ENCODE data around the gene MARCHF2.

The MARCHF2 gene

GRCh38 chr19:8459520-8460270, 46.6 kb downstream of the MARCHF2 start:
- H3K9me3 ChIP-seq (ENCODE audit: control insufficient read depth, insufficient read depth, low read length): no peaks in the 10 kb centered on the region
- peaks cover 97% of the 10 kb centered on the region for H3K79me2 ChIP-seq (ENCODE audit: control insufficient read depth, low read length)
- no peak overlapping the region for H3K4me2 ChIP-seq (ENCODE audit: low read length)
- TF ChIP-seq EZH2phosphoT487 (IDR thresholded peaks at IDR 0.05; ENCODE audit: borderline replicate concordance, low read length) (no peak), CTCF (IDR thresholded peaks at IDR 0.05; ENCODE audit: low read depth, low read length, poor library complexity, severe bottlenecking) (no peak)
- H3K9me2 ChIP-seq (replicated peaks; ENCODE audit: control insufficient read depth, low read length): no peaks in the 10 kb centered on the region
- no peaks in the 10 kb centered on the region for H3F3A ChIP-seq (ENCODE audit: control insufficient read depth, insufficient read depth)
- peaks cover 39% of the 10 kb centered on the region; the same call in 1 of the 2 replicates for H4K20me1 ChIP-seq (ENCODE audit: control insufficient read depth, insufficient read depth, low read depth, low read length)
- no peak overlapping the region for H3K4me3 ChIP-seq (ENCODE audit: low read length)
- no peaks in the 10 kb centered on the region for H3K27me3 ChIP-seq (ENCODE audit: control insufficient read depth, low read length)
- peaks cover 12% of the 10 kb centered on the region for H3K4me1 ChIP-seq (ENCODE audit: control insufficient read depth, low read length)
- peaks cover 100% of the 10 kb centered on the region for H3K36me3 ChIP-seq (ENCODE audit: control insufficient read depth, low read length)
- no peak overlapping the region for H3K27ac ChIP-seq (ENCODE audit: low read depth, low read length)

GRCh38 chr19:8460516-8461298, 47.6 kb downstream of the MARCHF2 start:
- Histone ChIP-seq H3K79me2 (ENCODE audit: control insufficient read depth, low read length) (peaks cover 97% of the 10 kb centered on the region), H3K4me2 (ENCODE audit: low read length) (no peak overlapping the region), H3K27me3 (ENCODE audit: control insufficient read depth, low read length) (no peaks in the 10 kb centered on the region), H3K9me2 (replicated peaks; ENCODE audit: control insufficient read depth, low read length) (no peaks in the 10 kb centered on the region), H3F3A (ENCODE audit: control insufficient read depth, insufficient read depth) (0 out of 2 replicates have a peak, but pooled peaks cover 2% of the 10 kb centered on the region), H3K9me3 (ENCODE audit: control insufficient read depth, insufficient read depth, low read length) (no peaks in the 10 kb centered on the region), H3K4me3 (ENCODE audit: low read length) (no peak overlapping the region), H4K20me1 (ENCODE audit: control insufficient read depth, insufficient read depth, low read depth, low read length) (peaks cover 42% of the 10 kb centered on the region), H3K27ac (ENCODE audit: low read depth, low read length) (no peak overlapping the region), H3K4me1 (ENCODE audit: control insufficient read depth, low read length) (peaks cover 12% of the 10 kb centered on the region), H3K36me3 (ENCODE audit: control insufficient read depth, low read length) (peaks cover 100% of the 10 kb centered on the region)
- TF ChIP-seq CTCF (IDR thresholded peaks at IDR 0.05; ENCODE audit: low read depth, low read length, poor library complexity, severe bottlenecking) (no peak), EZH2phosphoT487 (IDR thresholded peaks at IDR 0.05; ENCODE audit: borderline replicate concordance, low read length) (no peak)

GRCh38 chr19:8461376-8461775, 48.3 kb downstream of the MARCHF2 start:
- H3K4me3 ChIP-seq (ENCODE audit: low read length): no peak overlapping the region
- no peak for TF ChIP-seq CTCF (IDR thresholded peaks at IDR 0.05; ENCODE audit: low read depth, low read length, poor library complexity, severe bottlenecking)
- TF ChIP-seq EZH2phosphoT487 (IDR thresholded peaks at IDR 0.05; ENCODE audit: borderline replicate concordance, low read length): no peak
- H3K9me2 ChIP-seq (replicated peaks; ENCODE audit: control insufficient read depth, low read length): no peaks in the 10 kb centered on the region
- H3K4me2 ChIP-seq (ENCODE audit: low read length): no peak overlapping the region
- H3K9me3 ChIP-seq (ENCODE audit: control insufficient read depth, insufficient read depth, low read length): no peaks in the 10 kb centered on the region
- H4K20me1 ChIP-seq (ENCODE audit: control insufficient read depth, insufficient read depth, low read depth, low read length): peaks cover 37% of the 10 kb centered on the region
- H3K36me3 ChIP-seq (ENCODE audit: control insufficient read depth, low read length): peaks cover 100% of the 10 kb centered on the region
- no peak overlapping the region for H3K27ac ChIP-seq (ENCODE audit: low read depth, low read length)
- peaks cover 97% of the 10 kb centered on the region for H3K79me2 ChIP-seq (ENCODE audit: control insufficient read depth, low read length)
- H3K27me3 ChIP-seq (ENCODE audit: control insufficient read depth, low read length): no peaks in the 10 kb centered on the region
- H3K4me1 ChIP-seq (ENCODE audit: control insufficient read depth, low read length): peaks cover 12% of the 10 kb centered on the region
- 0 out of 2 replicates have a peak, but pooled peaks cover 2% of the 10 kb centered on the region for H3F3A ChIP-seq (ENCODE audit: control insufficient read depth, insufficient read depth)
